GM12801 (cell line): ENCODE results near the gene ACTMAP.

Experiments used
- TF ChIP-seq, protein P1 (sequence below): IDR thresholded peaks from one replicate; pipeline ENCODE4 v1.5.1; 2011; ENCODE audit warnings: control low read depth; ENCODE audit not compliant: insufficient read length; ENCODE audit errors: extremely low read depth

The ACTMAP gene

DNA sequence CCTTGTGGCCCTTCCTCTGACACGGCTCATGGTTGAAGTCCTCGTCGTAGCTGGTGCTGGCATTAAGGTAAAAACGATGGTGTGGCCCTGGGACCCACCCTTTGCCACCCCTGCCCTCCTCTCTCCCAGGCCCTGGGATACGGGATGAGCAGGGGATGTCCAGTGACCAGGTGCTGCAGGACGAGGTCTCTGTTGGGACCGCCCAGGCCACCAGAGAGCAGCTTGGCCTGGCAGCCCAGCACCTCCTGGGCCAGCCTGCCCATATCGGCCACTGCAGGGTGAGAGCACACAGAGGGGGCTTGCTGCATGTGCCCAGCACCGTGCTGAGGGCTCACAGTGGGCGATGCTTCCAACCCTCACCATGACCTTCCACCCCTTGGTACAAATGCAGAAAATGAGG, 6.4 kb downstream of the ACTMAP start:
- TF ChIP-seq, protein P1, sequence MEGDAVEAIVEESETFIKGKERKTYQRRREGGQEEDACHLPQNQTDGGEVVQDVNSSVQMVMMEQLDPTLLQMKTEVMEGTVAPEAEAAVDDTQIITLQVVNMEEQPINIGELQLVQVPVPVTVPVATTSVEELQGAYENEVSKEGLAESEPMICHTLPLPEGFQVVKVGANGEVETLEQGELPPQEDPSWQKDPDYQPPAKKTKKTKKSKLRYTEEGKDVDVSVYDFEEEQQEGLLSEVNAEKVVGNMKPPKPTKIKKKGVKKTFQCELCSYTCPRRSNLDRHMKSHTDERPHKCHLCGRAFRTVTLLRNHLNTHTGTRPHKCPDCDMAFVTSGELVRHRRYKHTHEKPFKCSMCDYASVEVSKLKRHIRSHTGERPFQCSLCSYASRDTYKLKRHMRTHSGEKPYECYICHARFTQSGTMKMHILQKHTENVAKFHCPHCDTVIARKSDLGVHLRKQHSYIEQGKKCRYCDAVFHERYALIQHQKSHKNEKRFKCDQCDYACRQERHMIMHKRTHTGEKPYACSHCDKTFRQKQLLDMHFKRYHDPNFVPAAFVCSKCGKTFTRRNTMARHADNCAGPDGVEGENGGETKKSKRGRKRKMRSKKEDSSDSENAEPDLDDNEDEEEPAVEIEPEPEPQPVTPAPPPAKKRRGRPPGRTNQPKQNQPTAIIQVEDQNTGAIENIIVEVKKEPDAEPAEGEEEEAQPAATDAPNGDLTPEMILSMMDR, result no peak

DNA sequence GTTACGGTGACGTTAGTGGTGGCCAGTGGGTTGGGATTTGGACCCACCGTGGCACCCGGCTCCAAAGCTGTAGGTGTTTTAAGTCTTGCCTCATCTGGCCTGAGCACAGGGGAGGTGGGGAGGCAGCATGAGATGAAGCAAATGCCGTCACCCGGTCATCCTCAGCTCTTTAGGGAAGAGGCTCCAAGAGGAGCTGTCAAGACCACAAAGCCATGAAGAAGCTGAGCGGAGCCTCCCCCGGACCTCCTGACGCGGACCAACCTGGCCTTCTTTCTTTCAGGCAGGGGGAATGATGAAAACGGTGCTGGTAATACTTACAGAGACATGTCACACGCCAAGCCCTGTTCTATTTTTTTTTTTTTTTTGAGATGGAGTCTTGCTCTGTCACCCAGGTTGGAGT, 7.4 kb downstream of the ACTMAP start:
- TF ChIP-seq, protein P1, result no peak

DNA sequence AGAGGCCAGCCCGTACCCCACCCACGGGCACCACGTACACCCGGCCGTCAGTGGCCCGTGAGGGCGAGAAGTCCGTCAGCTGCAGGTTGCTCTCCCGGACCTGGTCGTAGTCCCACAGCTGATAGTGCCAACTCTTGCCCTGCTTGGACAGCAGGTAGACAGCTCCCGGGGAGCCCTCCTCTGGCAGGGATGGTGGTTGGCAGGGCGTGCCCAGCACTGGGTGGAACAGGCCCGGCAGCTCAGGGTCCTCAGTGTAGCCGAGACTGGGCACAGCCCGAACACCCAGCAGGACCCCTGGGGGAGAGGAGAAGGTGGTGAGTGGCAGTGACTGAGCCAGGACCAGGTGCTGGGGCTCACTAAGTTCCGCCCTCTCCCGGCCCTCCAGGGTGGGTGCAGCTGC, 7.8 kb downstream of the ACTMAP start:
- TF ChIP-seq, protein P1, result no peak

DNA sequence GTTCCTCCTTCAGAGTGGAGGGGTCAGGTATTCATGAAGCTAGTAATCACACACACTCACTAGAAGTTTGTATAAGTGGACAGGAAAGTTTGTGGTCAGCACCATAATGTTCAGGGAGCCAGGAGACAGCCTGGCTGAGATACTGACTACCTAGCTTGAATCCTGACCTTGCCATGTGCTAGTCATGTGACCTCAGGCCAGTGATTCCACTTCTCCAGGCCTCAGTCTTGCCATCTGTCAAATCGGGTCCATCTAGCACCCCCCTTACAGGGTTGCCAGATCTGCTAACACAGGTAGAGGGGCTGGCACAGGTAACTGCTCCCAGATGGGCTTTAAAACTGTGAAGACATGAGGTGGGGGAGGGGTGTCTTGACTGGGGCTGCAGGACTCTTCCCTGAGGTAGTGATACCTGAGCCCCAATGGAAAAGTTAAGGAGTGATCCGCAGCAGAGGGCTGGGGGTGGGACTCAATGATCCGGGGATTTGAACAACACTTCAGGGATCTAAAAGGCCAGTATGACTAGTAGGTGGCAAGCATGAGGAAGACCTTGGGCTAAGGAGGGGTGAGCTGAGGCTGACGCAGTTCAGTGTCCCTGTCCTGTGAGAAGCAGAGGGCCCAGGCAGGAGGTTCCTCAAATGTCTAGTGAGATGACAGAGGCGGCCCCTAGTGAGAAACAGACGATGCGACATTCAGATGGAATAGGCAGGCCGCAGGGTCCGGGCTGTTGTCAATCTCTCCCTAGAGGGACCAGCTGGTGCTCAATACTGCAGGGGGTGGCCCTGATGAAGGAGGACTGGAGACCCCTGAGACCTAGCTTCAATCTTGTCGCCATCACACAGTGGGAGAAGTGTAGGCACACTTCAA, 8.5 kb downstream of the ACTMAP start:
- TF ChIP-seq, protein P1, result no peak

DNA sequence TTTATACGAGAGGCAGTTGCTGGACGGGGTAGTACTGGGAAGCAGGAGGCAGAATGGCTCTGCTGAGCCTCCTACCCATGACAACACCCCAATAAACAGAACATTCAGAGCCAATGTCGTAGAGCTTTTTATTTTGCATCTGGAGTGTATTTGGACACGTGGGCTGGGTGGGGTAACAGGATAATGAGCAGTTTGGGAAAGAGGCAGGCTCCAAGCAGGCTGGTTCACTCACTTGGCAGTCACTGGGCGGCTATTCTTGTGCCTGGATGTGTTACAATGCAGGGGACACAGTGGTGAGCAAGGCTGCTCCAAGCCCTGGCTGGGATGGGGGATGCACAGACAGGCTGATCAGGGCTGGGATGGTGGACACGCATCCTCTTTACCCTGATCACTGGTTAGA, 9.5 kb downstream of the ACTMAP start:
- TF ChIP-seq, protein P1, result no peak

DNA sequence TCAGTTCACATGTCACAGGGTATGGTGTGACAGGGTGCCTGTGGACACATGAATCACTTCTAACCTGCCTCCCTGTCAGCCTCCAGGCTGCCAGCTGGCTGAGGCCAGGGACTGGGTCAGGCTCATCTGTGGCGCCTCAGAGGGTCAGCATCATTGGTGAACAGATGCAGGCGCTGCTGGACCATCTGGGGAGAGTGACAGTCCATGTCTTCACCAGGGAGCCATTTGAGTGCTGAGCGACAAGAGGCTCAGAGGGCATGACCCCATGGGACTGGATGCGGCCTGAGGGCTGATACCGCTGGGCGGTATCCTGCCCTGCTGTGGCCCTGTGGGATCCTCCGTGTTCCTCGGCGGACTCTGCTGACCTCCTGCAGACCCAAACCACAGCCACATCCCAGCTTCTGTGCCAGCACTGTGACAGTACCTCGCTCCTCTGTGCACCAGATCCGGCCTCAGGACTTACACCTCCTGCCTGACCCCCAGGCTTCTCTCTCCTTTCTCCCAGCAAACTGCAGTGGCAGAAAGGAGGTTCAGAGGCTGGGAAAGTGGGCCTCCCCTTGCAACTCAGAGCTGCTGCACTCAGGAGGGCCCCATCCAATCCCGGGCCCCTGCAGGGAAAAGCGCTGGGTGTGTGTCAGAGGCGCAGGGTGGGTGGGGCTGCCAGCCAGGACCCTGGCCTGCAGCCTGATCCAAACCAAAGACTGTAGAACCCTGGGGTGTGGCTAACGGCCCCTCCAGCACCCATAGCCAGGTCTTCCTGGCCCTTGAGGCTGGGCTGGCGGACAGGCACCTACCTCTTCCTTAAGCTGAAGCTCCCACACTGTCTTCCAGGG, 10.2 kb downstream of the ACTMAP start:
- TF ChIP-seq, protein P1, result no peak

DNA sequence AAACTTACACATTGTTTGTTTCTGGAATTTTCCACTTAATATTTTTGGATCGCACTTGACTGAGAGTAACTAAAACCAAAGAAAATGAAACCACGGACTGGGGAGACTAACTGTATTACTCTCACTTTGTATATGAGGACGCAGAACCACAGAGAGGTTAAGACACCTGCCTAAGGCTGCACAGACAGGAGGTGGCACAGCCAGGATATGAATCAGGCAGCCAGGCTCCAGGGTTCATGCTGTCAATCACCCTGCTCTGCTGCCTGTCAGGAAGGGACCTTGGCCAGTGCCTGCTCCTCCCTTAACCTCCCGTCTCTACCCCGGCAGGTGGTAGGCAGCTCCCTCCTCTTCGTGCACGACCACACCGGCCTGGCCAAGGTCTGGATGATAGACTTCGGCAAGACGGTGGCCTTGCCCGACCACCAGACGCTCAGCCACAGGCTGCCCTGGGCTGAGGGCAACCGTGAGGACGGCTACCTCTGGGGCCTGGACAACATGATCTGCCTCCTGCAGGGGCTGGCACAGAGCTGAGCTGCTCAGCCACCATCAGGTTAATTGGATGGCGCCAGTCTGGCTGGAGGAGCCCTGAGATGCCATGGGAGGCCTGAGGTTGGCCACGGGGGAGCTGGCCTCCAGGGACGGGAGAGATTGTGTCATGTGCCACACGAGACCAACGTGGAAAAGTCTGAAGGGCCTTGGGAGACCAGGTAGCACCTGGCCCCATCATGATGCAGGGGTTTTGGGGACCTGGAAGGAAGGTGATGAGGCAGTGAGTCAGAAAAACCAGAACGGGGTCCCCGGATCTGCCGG, 11.0 kb downstream of the ACTMAP start:
- TF ChIP-seq, protein P1, result no peak
